Effector memory CD4-positive, alpha-beta T cell (primary cell): ENCODE results near the gene FAM181A.

Source experiments
- DNase-seq, 3 donors: peaks; one replicate each; pipeline ENCODE4 v3.0.0-alpha.2; 2020
- H3K27ac ChIP-seq: 2 replicates; pipeline ENCODE4 v1.7.0; 2013; ENCODE audit warnings: mild to moderate bottlenecking, low read length, moderate library complexity; ENCODE audit not compliant: insufficient read depth, poor library complexity, severe bottlenecking
- H3K27me3 ChIP-seq: replicated peaks from 2 replicates; pipeline ENCODE4 v1.7.0; 2013; ENCODE audit warnings: mild to moderate bottlenecking, low read length; ENCODE audit not compliant: insufficient read depth, control insufficient read depth, poor library complexity, severe bottlenecking
- H3K36me3 ChIP-seq: 2 replicates; pipeline ENCODE4 v1.7.0; 2013; ENCODE audit warnings: mild to moderate bottlenecking, low read length, moderate library complexity; ENCODE audit not compliant: control insufficient read depth, insufficient read depth
- H3K4me1 ChIP-seq: 2 replicates; pipeline ENCODE4 v1.7.0; 2013; ENCODE audit warnings: low read length, mild to moderate bottlenecking; ENCODE audit not compliant: control insufficient read depth, insufficient read depth, poor library complexity, severe bottlenecking
- H3K4me3 ChIP-seq: 2 replicates; pipeline ENCODE4 v1.7.0; 2013; ENCODE audit warnings: low read length, low read depth, mild to moderate bottlenecking; ENCODE audit not compliant: insufficient read depth, poor library complexity, severe bottlenecking
- H3K9me3 ChIP-seq: 2 replicates; pipeline ENCODE4 v1.7.0; 2013; ENCODE audit warnings: mild to moderate bottlenecking, low read length, moderate library complexity; ENCODE audit not compliant: control insufficient read depth
- total RNA-seq, 3 donors: gene quantifications; one replicate each; lab custom pipeline; 2026; lab: John Stamatoyannopoulos, UW

FAM181A gene
- 0 reads per million in 3 donors for total RNA-seq

DNA sequence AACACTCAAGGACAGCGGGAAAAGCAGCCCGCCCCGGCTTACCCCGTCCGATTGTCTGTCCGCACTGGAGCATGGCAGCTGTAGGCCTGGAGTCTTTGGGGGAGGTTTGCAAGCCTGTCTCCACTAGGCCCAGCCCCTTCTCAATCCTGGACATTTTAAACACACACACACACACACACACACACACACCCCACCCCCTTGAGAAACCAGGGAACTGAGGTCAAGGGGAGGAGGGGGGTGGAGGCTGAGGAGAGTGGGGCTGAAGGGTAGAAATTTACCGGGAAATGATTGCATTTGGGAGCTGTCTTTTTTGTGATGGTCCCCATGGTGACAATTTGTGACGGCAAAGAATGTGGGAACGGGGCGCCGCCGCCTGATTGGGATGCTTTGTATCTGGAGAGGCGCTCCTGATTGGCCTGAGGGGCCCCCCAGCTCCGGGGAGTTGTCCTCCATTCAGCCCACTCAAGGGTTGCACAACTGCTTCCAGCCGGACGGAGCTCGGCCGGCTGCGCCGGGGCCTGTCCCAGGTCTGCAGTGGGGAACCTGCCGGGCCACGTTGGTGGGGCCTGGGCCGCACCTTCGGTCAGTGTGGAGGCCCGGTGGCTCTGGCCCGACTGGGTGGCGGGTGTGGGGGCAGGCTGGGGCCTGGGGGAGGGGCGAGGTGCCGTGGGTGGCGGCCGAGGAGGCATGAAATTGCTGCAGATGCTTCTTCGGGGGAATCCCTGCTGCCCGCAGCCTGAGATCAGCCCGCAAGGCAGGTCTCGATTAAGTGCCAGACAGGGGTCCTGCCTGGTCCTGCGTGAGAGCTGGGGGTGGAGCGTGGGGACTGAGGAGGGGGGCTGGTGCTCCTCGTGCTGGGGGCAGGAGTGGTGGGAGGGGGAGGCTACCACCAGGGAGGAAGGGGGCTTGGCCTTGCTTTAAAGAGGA is at the start of gene FAM181A:
Gene FAM181A, plus strand, starts transcription at position 472 of the 927 bp plus-strand sequence. CDS start 942 bp downstream, outside the sequence.
- no peaks in the 10 kb centered on the region for H3K4me1 ChIP-seq
- no peaks in the 10 kb centered on the region for H3K27me3 ChIP-seq
- no peaks in the 10 kb centered on the region for H3K36me3 ChIP-seq
- DNase-seq = no peak
- H3K27ac ChIP-seq = no peak within 1 kb of the TSS
- H3K4me3 ChIP-seq = no peak within 1 kb of the TSS
- H3K9me3 ChIP-seq = no peaks in the 10 kb centered on the region

DNA sequence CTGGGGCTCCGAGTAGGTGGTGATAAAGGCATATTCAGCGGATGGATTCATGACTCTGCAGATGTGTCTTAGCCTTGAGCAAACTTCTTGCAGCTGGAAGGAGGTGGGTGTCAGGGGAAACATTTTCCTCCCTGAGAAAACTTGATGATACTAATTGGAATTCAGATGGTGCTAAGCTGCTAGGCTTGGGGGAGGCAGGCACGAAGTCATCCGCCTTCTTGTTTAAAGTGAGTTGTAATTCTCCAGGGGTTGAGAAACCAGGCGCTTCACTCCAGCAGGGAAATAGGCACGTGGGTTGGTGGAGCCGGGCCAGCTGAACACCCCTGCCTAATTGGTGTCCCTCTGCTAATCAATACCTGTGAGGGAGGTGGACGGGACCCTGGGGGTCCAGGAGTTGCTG is 48.9 kb upstream of the FAM181A start:
- Histone ChIP-seq H3K4me3 (no peak overlapping the region), H3K27me3 (no peaks in the 10 kb centered on the region), H3K36me3 (no peaks in the 10 kb centered on the region), H3K9me3 (no peaks in the 10 kb centered on the region), H3K4me1 (no peaks in the 10 kb centered on the region), H3K27ac (no peak overlapping the region)
- DNase-seq = no peak

DNA sequence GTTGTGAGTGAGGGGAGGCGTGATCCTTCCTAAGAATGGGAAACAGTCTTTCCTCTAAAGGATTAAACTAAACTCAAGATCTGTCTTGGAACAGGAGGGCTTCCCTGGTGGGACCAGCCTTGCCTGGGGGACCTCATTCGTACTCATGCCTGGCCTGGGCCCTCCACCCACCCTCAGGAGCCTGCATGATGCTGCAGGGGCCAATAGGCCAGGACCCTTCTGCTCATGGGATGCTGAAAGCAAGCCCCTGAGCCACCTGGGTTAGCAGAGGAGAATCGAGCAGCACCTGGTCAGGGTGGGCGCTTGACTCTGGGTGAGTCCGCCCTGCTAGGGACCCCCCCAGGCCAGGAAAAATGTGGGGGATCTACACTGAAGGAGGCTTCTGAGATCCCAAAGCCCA is 48.3 kb upstream of the FAM181A start:
- no peaks in the 10 kb centered on the region for H3K9me3 ChIP-seq
- H3K4me3 ChIP-seq = no peak overlapping the region
- no peak overlapping the region for H3K27ac ChIP-seq
- H3K36me3 ChIP-seq = no peaks in the 10 kb centered on the region
- no peaks in the 10 kb centered on the region for H3K4me1 ChIP-seq
- no peaks in the 10 kb centered on the region for H3K27me3 ChIP-seq
- DNase-seq = no peak

DNA sequence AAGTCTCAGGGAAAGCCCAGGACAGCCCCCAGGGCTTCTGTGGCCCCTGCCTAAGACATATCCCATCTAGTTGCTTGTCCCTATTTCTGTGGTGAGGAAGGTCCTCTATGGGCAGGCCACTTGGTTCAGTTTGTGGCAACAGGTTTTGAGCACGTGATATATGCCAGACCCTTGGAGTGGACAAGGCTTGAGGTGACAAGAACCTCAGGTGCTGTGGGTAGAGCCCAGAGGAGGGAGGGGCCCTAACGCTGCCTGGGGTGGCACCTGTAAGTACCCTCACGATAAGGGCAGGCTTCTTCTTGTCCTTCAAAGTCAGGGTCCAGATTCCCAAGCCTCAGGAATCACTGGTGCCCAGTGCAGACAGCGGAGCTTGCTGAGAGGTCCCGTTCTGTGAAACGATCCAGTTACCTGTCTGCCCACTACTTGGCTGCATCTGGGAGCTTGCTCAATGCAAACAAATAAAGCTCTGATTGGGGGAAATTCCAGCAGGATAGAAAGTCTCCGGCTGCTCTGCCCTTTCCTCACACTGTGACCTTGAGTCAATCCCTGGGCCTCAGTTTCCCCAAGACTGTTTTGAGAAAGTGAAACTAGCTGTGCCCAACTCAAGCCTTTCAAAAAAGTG is 47.7 kb upstream of the FAM181A start:
- Histone ChIP-seq H3K4me3 (no peak overlapping the region), H3K9me3 (no peaks in the 10 kb centered on the region), H3K36me3 (no peaks in the 10 kb centered on the region), H3K4me1 (no peaks in the 10 kb centered on the region), H3K27ac (no peak overlapping the region), H3K27me3 (no peaks in the 10 kb centered on the region)
- DNase-seq = no peak

DNA sequence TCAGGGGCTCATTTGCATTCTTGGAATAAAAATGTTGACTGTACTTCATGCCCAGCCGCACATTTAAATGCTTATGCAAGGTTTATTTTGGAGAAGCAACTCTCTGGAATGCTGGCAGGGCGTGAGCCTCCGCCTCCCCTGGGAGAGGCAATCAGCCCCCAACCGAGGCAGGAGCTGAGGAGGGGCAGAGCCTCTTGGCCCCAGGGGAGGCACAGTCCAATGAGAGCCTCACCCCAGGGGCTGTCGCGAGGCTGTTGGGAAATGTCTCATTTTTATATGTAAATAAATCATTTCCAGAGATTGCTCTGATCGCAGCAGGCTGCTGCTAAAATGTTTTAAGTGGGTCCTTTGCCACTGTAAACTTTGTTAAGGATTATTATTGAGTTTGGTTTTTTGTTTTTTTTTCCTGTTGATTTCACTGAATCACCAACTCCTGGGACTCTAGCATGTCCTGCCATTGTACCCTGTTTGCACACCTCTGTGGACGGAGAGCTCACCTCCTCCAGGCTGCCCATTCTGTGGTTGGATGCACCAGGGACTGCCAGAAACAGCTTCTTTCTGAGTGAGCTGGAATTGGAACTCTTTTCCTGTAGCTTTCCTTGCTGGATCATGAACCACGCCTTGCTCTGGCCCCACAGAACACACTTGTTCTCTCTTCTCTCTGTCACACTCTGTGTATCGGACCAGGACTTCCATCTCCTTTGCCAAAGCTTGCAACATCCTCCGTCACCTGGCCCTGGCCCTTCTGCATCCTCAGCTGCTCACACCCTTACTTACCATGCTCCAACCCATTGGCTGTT is 46.9 kb upstream of the FAM181A start:
- H3K9me3 ChIP-seq = no peaks in the 10 kb centered on the region
- DNase-seq = no peak
- H3K4me3 ChIP-seq = no peak overlapping the region

DNA sequence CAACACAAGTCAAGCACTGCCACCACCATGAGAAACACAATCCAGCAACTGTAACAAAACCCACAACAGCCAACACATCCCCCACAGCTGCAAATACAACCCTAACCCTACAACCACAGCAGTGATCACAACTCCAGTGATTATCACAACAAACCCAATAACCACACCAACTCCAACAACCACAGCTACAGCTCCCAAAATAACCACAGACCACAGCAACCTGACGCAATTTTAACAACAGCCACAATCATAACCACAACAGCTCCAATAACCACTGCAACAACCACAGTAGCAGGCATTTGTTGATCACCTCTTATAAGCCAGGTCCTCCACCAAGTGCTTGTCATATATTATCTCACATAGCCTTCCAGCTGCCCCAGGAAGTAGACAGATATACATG is 42.2 kb upstream of the FAM181A start:
- H3K9me3 ChIP-seq = no peaks in the 10 kb centered on the region
- no peaks in the 10 kb centered on the region for H3K36me3 ChIP-seq
- no peaks in the 10 kb centered on the region for H3K27me3 ChIP-seq
- H3K4me1 ChIP-seq = no peaks in the 10 kb centered on the region
- DNase-seq = no peak
- H3K4me3 ChIP-seq = no peak overlapping the region
- no peak overlapping the region for H3K27ac ChIP-seq

More for the DNA sequence above, 46.9 kb upstream of the FAM181A start:
- Histone ChIP-seq H3K27me3 (no peaks in the 10 kb centered on the region), H3K4me1 (no peaks in the 10 kb centered on the region), H3K36me3 (no peaks in the 10 kb centered on the region), H3K27ac (no peak overlapping the region)

DNA sequence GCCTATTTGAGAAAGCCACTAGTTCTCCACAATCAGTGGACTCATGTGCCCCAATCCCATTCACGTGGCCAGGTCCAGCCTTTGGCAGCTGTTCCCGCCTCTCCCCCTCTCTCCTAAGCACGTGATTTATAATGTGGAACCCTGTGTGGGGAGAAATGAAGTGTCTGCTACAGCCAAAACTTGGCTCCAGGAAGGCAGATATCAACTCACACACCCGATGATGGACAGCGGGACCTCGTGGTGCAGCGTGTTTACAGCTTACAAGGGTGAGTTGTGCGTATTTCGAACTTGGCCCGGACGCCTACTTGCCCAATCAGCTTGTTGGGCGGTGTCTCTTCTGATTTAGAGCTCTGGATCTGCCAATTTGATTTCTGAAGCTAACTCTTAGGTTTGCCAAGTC is 38.1 kb upstream of the FAM181A start:
- Histone ChIP-seq H3K27ac (no peak overlapping the region), H3K9me3 (no peaks in the 10 kb centered on the region), H3K4me3 (no peak overlapping the region), H3K27me3 (no peaks in the 10 kb centered on the region), H3K36me3 (no peaks in the 10 kb centered on the region), H3K4me1 (no peaks in the 10 kb centered on the region)
- no peak for DNase-seq

DNA sequence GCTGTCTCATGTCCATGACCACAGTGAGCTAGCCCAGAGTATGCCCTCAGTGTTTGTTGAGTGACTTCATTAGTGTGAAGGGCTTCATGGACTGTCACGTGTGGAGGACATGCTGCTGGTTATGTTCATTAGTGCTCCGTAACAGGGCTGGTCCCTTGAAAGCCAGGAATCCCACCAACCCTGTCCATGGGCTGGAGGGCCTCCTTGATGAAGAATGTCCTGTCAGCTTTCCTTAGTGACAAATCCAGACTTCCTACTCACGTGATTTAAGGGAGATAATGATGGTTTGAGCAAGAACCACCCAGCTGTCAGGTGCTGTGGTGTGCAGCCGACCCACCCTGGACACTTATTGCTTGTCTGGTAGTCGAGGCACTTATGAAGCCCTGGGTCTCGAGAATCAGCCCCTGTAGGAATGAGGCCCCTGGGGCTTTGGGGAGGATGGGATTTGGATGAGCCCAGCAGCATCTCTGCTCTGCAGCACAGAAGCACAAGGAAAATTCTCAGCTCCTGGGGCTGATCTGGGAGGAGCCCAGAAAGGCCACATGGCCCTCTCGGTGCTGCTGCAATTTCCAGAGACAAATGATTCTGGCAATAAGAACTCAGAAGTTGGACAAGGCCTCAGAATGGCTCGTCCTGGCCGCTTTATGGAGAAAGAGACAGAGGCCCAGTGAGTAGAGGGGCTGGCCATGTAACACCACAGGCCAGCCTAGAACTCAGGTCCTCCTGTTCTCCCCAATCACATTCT is 37.2 kb upstream of the FAM181A start:
- no peaks in the 10 kb centered on the region for H3K27me3 ChIP-seq
- no peak overlapping the region for H3K4me3 ChIP-seq
- H3K36me3 ChIP-seq = no peaks in the 10 kb centered on the region
- H3K4me1 ChIP-seq = no peaks in the 10 kb centered on the region
- DNase-seq = no peak
- no peak overlapping the region for H3K27ac ChIP-seq
- H3K9me3 ChIP-seq = no peaks in the 10 kb centered on the region

DNA sequence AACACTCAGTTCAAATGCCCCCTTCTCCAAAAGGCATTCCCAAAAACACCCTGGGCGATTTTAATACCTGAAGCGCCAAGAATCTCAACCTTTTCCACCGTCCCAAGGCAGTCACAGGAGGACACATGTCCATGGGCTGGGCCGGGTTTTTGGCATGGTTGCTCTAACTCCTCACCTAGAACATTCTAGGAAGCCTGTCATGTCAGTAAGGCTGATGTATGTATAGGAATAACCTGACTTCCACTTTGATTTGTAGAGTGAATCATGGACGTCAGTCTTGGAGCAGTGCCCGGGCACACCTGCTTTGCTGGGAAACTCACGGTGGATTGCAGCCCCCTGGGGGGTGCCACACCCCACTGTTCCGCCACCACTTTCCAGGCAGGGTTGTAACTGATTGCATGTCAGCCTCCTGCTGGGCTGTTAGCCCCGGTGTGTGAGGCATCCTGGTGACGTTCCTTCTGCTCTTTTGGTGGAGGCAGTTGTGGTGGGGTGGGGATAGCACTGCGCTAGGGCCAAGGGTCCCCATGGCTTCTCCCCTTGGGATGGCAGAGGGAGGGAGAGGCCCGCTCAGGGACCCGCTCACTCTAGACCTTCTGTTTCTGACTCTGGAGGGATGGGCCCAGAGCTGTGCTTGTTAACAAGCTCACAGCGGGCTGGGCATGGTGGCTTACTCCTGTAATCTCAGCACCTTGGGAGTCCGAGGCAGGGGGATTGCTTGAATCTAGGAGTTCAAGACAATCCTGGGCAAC is 35.2 kb upstream of the FAM181A start:
- Histone ChIP-seq H3K36me3 (no peaks in the 10 kb centered on the region), H3K27me3 (no peaks in the 10 kb centered on the region), H3K9me3 (no peaks in the 10 kb centered on the region), H3K4me1 (no peaks in the 10 kb centered on the region), H3K4me3 (no peak overlapping the region), H3K27ac (no peak overlapping the region)
- no peak for DNase-seq
